H7 (cell line): ENCODE data around the gene SYPL2. TPM values are rescaled to one million over a fixed set of nuclear protein-coding genes. Genes with fewer than 3 reads are reported as not detected.

ENCODE experiments used
- DNase-seq: peaks from one replicate; pipeline ENCODE4 v3.0.0; 2012
- H3K27me3 ChIP-seq: 2 replicates; pipeline ENCODE4 v1.6.0; 2011; ENCODE audit warnings: mild to moderate bottlenecking, low read length; ENCODE audit not compliant: control insufficient read depth, insufficient read depth
- H3K36me3 ChIP-seq: replicated peaks from 2 replicates; pipeline ENCODE4 v1.5.1; 2011; ENCODE audit warnings: low read length; ENCODE audit not compliant: control insufficient read depth, insufficient read depth
- H3K4me3 ChIP-seq: 2 replicates; pipeline ENCODE4 v1.5.1; 2011; ENCODE audit warnings: low read depth, mild to moderate bottlenecking, control low read depth, low read length, moderate library complexity; ENCODE audit not compliant: insufficient read depth
- total RNA-seq: library from RNA; depleted of rRNA; stranded (reverse); fragments of >200 nt; shearing (Covaris generic); gene quantifications from 2 replicates; pipeline ENCODE4 v1.2.3, GENCODE V29; 2014

The SYPL2 gene
- total RNA-seq, 1 experiment from 2014 or later = 1.1 TPM

- Histone ChIP-seq H3K36me3 (no peaks in the 10 kb centered on the region), H3K4me3 (no peak overlapping the region), H3K27me3 (peaks cover 3% of the 10 kb centered on the region; the same call in 1 of the 2 replicates)
- DNase-seq = peak; percentile 28
Observed at GRCh38 chr1:109479311-109479710, 13.0 kb downstream of the SYPL2 start.

GRCh38 chr1:109479901-109480300 is 13.6 kb downstream of the SYPL2 start:
- peak; percentile 20 for DNase-seq
- H3K27me3 ChIP-seq = peaks cover 3% of the 10 kb centered on the region; the same call in 1 of the 2 replicates
- no peaks in the 10 kb centered on the region for H3K36me3 ChIP-seq
- H3K4me3 ChIP-seq = no peak overlapping the region

- peaks cover 2% of the 10 kb centered on the region; the same call in 1 of the 2 replicates for H3K27me3 ChIP-seq
- H3K36me3 ChIP-seq = no peaks in the 10 kb centered on the region; the same call in 1 of the 2 replicates
- H3K4me3 ChIP-seq = no peak overlapping the region
- DNase-seq = no peak
Observed at GRCh38 chr1:109481646-109482045, 15.3 kb downstream of the SYPL2 start.

DNA sequence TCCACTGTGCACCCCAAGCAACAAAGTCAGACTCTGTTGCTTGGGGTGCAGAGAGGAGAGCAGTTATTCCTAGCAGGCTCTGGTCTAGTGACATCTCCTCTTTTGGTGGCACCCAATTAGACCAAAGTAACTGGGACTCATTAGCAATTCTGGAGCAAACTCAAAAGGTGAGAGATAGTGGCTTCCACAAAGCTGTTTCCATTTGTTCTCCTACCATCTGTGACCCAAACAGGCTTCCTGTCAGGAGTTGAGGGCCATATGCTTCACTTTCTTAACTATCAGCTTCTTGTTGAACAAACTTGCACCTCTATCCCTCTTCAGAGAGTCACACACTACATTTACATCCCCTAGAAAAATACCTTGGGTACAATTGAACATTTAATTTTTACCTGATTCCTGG is 15.9 kb downstream of the SYPL2 start:
- Histone ChIP-seq H3K36me3 (no peaks in the 10 kb centered on the region; the same call in 1 of the 2 replicates), H3K27me3 (peaks cover 2% of the 10 kb centered on the region; the same call in 1 of the 2 replicates), H3K4me3 (no peak overlapping the region)
- no peak for DNase-seq

- Histone ChIP-seq H3K27me3 (no peaks in the 10 kb centered on the region; the same call in 1 of the 2 replicates), H3K36me3 (no peaks in the 10 kb centered on the region; the same call in 1 of the 2 replicates), H3K4me3 (peak overlapping the region; percentile 70)
- DNase-seq = peak; percentile 90
Observed at GRCh38 chr1:109482791-109483671, 16.7 kb downstream of the SYPL2 start.

DNA sequence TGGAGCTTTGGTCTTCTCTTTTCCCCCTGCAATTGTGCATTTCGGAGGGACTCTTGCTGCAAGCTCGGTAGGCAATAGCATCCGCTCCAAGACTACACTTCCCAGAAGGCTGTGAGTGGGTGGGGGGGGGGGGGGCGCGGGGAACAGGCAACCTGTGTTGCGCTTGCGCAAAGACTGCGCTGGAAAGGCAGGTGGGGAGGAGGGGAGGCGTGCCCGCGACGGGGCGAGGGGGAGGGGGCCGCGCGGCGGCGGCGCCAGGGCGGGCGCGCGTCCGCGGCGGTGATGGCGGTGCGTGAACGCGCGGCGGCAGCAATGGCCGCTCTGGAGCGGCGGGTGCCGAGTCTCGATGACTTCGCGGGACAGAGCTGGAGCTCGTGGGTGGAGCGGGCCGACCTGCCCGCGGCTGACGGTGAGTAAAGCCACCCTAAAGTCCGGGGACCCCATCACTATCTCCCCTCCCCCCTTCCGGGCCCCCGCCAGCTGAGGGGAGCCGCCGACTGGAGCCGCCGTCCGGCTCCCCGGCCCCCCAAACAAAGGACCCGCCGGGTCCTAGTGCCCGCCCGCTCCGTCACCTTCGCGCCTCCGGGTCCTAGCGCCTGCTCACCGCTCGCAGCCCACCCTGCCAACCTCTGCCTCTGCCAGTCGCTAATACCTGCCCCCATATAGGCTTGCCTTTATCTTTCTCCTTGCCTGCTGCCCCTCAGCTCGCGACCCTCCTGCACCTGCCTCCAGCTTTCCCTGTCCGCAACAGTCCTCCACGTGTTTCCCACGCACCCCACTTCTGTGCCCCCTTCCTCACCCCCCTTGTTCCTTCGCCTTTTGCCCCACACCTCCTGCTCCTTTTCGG is 17.5 kb downstream of the SYPL2 start, which contains the start of gene ATXN7L2:
Gene ATXN7L2, plus strand, starts transcription at position 234 of the 847 bp plus-strand sequence. Its CDS starts 49 bp downstream, at position 283.
- Histone ChIP-seq H3K27me3 (no peaks in the 10 kb centered on the region; the same call in 1 of the 2 replicates), H3K4me3 (peak within 1 kb of the TSS; percentile 74), H3K36me3 (no peaks in the 10 kb centered on the region; the same call in 1 of the 2 replicates)
- peak; percentile 100 for DNase-seq

GRCh38 chr1:109484519-109484975 is 18.2 kb downstream of the SYPL2 start:
- Histone ChIP-seq H3K36me3 (peaks cover 1% of the 10 kb centered on the region), H3K4me3 (peak overlapping the region; percentile 74), H3K27me3 (no peaks in the 10 kb centered on the region; the same call in 1 of the 2 replicates)
- DNase-seq = peak; percentile 71

GRCh38 chr1:109485001-109485400 is 18.7 kb downstream of the SYPL2 start:
- Histone ChIP-seq H3K4me3 (peak overlapping the region; percentile 74), H3K36me3 (peaks cover 1% of the 10 kb centered on the region), H3K27me3 (no peaks in the 10 kb centered on the region; the same call in 1 of the 2 replicates)
- peak; percentile 68 for DNase-seq

DNA sequence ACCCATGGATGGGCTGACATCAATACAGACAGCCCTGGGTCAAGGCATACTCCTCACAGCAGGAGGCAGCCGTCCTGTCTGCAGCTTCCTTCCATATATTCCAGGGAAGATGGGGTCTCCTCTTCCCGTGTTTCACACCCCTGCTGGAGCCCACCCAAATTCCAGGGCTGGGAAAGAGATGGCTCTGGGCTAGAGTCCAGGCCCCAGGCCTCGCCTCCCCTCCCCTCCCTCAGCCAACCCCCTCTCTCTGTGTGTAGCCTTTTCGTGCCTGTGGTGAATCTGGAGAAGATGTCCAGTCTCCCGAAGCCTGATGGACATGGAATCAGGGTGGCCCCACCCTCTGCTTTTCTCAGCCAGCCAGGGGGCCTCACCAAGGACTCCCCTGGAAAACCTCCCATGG is 20.9 kb downstream of the SYPL2 start:
- no peaks in the 10 kb centered on the region for H3K27me3 ChIP-seq
- peaks cover 1% of the 10 kb centered on the region for H3K36me3 ChIP-seq
- H3K4me3 ChIP-seq = no peak overlapping the region
- DNase-seq = no peak

DNA sequence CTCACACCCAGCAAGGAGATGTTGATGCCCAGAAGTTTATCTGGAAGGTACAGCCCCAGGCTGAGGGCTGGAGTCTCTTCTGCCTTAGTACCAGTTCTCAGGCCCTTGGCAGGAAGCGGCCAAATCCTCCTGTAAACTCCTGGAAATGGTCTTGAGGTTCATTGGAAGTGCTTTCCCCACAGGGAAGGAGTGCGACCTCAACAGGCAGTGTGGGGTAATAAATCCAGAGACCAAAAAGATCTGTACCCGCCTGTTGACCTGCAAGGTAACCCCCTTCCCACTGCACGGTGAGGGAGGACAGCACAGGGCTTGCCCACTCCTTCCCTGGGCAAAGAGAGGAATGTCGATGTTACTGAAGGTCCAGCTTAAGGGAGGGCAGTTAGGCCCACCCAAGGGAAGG is 21.9 kb downstream of the SYPL2 start:
- peak; percentile 81 for DNase-seq
- H3K27me3 ChIP-seq = no peaks in the 10 kb centered on the region
- H3K36me3 ChIP-seq = peaks cover 1% of the 10 kb centered on the region
- H3K4me3 ChIP-seq = no peak overlapping the region

GRCh38 chr1:109488696-109489095 is 22.4 kb downstream of the SYPL2 start:
- no peak for DNase-seq
- Histone ChIP-seq H3K27me3 (no peaks in the 10 kb centered on the region), H3K36me3 (peaks cover 1% of the 10 kb centered on the region), H3K4me3 (no peak overlapping the region)

DNA sequence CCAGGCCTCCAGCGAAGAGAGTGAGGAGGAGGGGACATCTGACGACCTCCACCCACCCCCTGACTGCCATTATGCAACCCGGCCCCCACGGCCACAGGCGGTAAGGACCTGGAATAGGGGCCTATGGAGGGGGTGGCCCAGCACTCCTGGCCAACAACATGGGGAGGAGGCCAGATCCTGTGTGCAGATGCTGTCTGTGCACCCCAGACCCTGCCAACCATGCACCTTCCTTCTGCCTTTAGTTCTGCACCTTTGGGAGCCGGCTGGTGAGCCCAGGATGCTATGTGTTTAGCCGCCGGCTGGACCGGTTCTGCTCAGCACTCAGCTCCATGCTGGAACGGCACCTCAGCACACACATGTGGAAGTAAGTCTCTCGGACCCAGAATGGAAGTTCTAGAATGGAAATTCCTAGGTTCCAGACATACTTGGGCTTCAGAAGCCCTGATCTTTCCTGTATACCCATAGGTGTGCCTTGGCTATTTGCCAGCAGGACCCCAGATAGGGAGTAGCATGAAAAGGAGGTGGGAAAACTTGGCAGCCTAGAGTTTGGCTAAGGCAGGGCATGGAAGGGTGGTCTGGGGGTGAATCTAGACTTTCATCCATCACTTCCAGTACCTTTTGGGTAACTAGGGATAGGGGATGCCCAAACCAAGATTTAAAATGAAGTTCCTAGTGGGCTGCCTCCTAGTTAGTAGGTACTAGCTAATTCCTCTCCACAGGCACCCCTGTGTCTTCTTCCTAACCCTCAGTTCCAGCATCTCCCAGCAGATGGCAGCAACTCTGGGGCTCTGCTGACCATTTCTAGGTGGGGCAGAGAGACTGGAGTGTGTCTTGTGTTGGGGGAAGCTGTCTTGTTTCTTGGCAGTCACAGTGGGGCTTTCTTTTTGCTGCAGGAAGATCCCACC is 23.9 kb downstream of the SYPL2 start:
- Histone ChIP-seq H3K4me3 (no peak overlapping the region), H3K36me3 (peaks cover 1% of the 10 kb centered on the region), H3K27me3 (no peaks in the 10 kb centered on the region)
- DNase-seq = peak; percentile 89

DNA sequence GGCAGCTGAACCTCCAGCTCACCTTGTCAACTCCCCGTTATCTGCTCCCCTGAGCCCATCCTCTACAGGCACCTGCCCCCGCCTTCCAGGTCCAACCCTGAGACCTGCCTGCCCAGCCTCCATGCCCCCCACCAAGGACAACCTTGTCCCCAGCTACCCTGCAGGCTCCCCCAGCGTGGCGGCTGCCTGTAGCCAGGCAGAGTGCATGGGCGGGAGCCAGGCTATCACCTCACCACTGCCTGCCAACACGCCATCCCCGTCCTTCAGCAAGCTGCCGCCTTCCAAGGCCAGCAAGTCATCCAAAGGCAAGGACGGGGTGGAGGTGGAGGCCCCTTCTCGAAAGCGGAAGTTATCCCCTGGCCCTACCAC is 24.6 kb downstream of the SYPL2 start:
- no peak overlapping the region for H3K4me3 ChIP-seq
- no peaks in the 10 kb centered on the region for H3K27me3 ChIP-seq
- no peak for DNase-seq
- peaks cover 1% of the 10 kb centered on the region for H3K36me3 ChIP-seq
